Common myeloid progenitor, CD34-positive (primary cell): ENCODE measurements around the gene PGP.

Experiments used
- CTCF ChIA-PET: fragments of 350-600 bp; sonication (Branson Sonifier 250); formaldehyde crosslinking; loops from one replicate; lab custom pipeline; 2021; ENCODE audit warnings: antibody characterized with exemption; lab: Charles Lee
- POLR2A ChIA-PET: fragments of 350-600 bp; sonication (Branson Sonifier 250); formaldehyde crosslinking; loops from one replicate; lab custom pipeline; 2021; ENCODE audit warnings: antibody characterized with exemption; lab: Charles Lee
- DNase-seq, 3 donors: peaks; one replicate each; pipeline versions ENCODE4 v3.0.0 to v3.0.0-alpha.2; 2013
- H3K27ac ChIP-seq, 2 experiments: 1 replicate in 1 of 2; 2 replicates in 1 of 2; pipeline ENCODE4 v1.7.0; 2013; ENCODE audit warnings: inconsistent platforms in 2 of 2, low read length in 2 of 2, mild to moderate bottlenecking in 2 of 2, low read depth in 1 of 2, moderate library complexity in 1 of 2; ENCODE audit not compliant: severe bottlenecking in 2 of 2, insufficient read depth in 1 of 2, poor library complexity in 1 of 2
- H3K27me3 ChIP-seq, 5 experiments: replicated peaks in 2 of 5; 1 replicate in 3 of 5; 2 replicates in 2 of 5; pipeline versions ENCODE4 v1.6.1 to v1.7.0; 2013; ENCODE audit warnings: low read length in 4 of 5, mild to moderate bottlenecking in 2 of 5, moderate library complexity in 2 of 5, inconsistent platforms in 1 of 5; ENCODE audit not compliant: insufficient read depth in 5 of 5, control insufficient read depth in 4 of 5
- H3K36me3 ChIP-seq, 4 experiments: 1 replicate in 2 of 4; 2 replicates in 2 of 4; pipeline versions ENCODE4 v1.6.1 to v1.7.0; 2013; ENCODE audit warnings: low read length in 3 of 4, control low read depth in 1 of 4, mild to moderate bottlenecking in 1 of 4; ENCODE audit not compliant: control insufficient read depth in 4 of 4, insufficient read depth in 4 of 4
- H3K4me1 ChIP-seq, 4 experiments: 1 replicate in 3 of 4; 2 replicates in 1 of 4; pipeline versions ENCODE4 v1.6.1 to v1.7.1; 2013; ENCODE audit warnings: low read length in 3 of 4, mild to moderate bottlenecking in 3 of 4, control low read depth in 1 of 4, inconsistent platforms in 1 of 4, moderate library complexity in 1 of 4; ENCODE audit not compliant: control insufficient read depth in 4 of 4, insufficient read depth in 4 of 4; ENCODE audit errors: control extremely low read depth in 1 of 4
- H3K4me3 ChIP-seq, 7 experiments: 1 replicate in 4 of 7; 2 replicates in 3 of 7; pipeline versions ENCODE4 v1.5.1 to v1.7.0; 2013; ENCODE audit warnings: mild to moderate bottlenecking in 7 of 7, low read length in 6 of 7, moderate library complexity in 6 of 7, inconsistent platforms in 2 of 7, low read depth in 2 of 7, control low read depth in 1 of 7; ENCODE audit not compliant: insufficient read depth in 4 of 7, control insufficient read depth in 1 of 7; ENCODE audit errors: extremely low read depth in 1 of 7
- H3K9me3 ChIP-seq, 5 experiments: 1 replicate in 4 of 5; 2 replicates in 1 of 5; pipeline versions ENCODE4 v1.6.1 to v1.7.1; 2013; ENCODE audit warnings: low read length in 4 of 5, mild to moderate bottlenecking in 2 of 5, inconsistent platforms in 1 of 5, low read depth in 1 of 5, moderate library complexity in 1 of 5; ENCODE audit not compliant: control insufficient read depth in 4 of 5, insufficient read depth in 2 of 5; ENCODE audit errors: control extremely low read depth in 1 of 5
- WGBS: methylation state at CpG from one replicate; pipeline ENCODE4 v1.1.5; 2013; ENCODE audit not compliant: insufficient coverage; 5-methylcytosine and 5-hydroxymethylcytosine counted together

Gene PGP

GRCh38 chr16:2196162-2196980 lies 18.3 kb downstream of the PGP start, which contains the start of gene CASKIN1:
TSS of gene CASKIN1 (minus strand) at chr16:2196605. CDS start at chr16:2196432, 173 bp downstream.
- no peaks in the 10 kb centered on the region for H3K36me3 ChIP-seq
- H3K27ac ChIP-seq = no peak within 1 kb of the TSS
- DNase-seq = peak in 2 of 3 donors; percentile 44 to 54
- H3K4me1 ChIP-seq = peaks cover 0 to 16% (median 11%) of the 10 kb centered on the region in 4 experiments
- no peaks in the 10 kb centered on the region for H3K9me3 ChIP-seq
- WGBS = 0% methylated on average over 64 of the region's 129 CpGs
- ChIA-PET POLR2A (interaction anchor here (1.0 kb wide), 1 partner anchor 54 kb away, joined by 3 read pairs; no protein-coding TSS in a partner anchor), CTCF (no interaction called here)
- peaks cover 8 to 61% (median 28%) of the 10 kb centered on the region in 5 experiments for H3K27me3 ChIP-seq
- peak within 1 kb of the TSS in 5 of 7 experiments; percentile 19 to 55 (median 43) for H3K4me3 ChIP-seq

GRCh38 chr16:2195322-2196161 lies 19.1 kb downstream of the PGP start:
- peaks cover 8 to 61% (median 28%) of the 10 kb centered on the region in 5 experiments for H3K27me3 ChIP-seq
- WGBS = 1% methylated on average over 32 of the region's 49 CpGs
- peaks cover 0 to 16% (median 11%) of the 10 kb centered on the region in 4 experiments for H3K4me1 ChIP-seq
- no peaks in the 10 kb centered on the region for H3K9me3 ChIP-seq
- H3K4me3 ChIP-seq = peak overlapping the region in 4 of 7 experiments; percentile 36 to 55 (median 46)
- peak in 1 of 3 donors; percentile 18 for DNase-seq
- CTCF ChIA-PET = interaction anchor here (1.4 to 2.6 kb wide), 4 partner anchors 8 to 234 kb away, joined by 3 to 8 read pairs (median 6); partner anchors contain the start of genes CCNF and ECI1
- POLR2A ChIA-PET = interaction anchor here (0.9 to 1.0 kb wide), 2 partner anchors 40 to 55 kb away, joined by 3 read pairs; partner anchors contain the start of gene TRAF7
- no peak overlapping the region for H3K27ac ChIP-seq
- H3K36me3 ChIP-seq = no peaks in the 10 kb centered on the region

GRCh38 chr16:2194852-2195321 lies 19.8 kb downstream of the PGP start:
- peak; percentile 40 to 69 (median 64) for DNase-seq
- 42% methylated on average over 5 of the region's 10 CpGs for WGBS
- peaks cover 8 to 61% (median 23%) of the 10 kb centered on the region in 5 experiments for H3K27me3 ChIP-seq
- peaks cover 0 to 16% (median 11%) of the 10 kb centered on the region in 4 experiments for H3K4me1 ChIP-seq
- H3K4me3 ChIP-seq = peak overlapping the region in 2 of 7 experiments; percentile 6 to 19
- H3K36me3 ChIP-seq = no peaks in the 10 kb centered on the region
- H3K27ac ChIP-seq = no peak overlapping the region
- ChIA-PET CTCF (interaction anchor here (0.8 to 2.6 kb wide), 9 partner anchors 9 to 342 kb away, joined by 3 to 8 read pairs (median 5); partner anchors contain the start of genes CCNF and ECI1), POLR2A (interaction anchor here (0.9 kb wide), 1 partner anchor 39 kb away, joined by 3 read pairs; the partner anchor contains the start of gene TRAF7)
- no peaks in the 10 kb centered on the region for H3K9me3 ChIP-seq

GRCh38 chr16:2194166-2194834 lies 20.3 kb downstream of the PGP start:
- Histone ChIP-seq H3K27ac (no peak overlapping the region), H3K4me1 (peaks cover 0 to 16% (median 11%) of the 10 kb centered on the region in 4 experiments), H3K4me3 (no peak overlapping the region), H3K36me3 (no peaks in the 10 kb centered on the region), H3K9me3 (no peaks in the 10 kb centered on the region), H3K27me3 (peaks cover 8 to 58% (median 23%) of the 10 kb centered on the region in 5 experiments)
- CTCF ChIA-PET = interaction anchor here (0.8 to 2.6 kb wide), 9 partner anchors 9 to 343 kb away, joined by 3 to 8 read pairs (median 5); partner anchors contain the start of genes CCNF and ECI1
- DNase-seq = peak in 2 of 3 donors; percentile 42 to 55
- POLR2A ChIA-PET = no interaction called here
- WGBS = 81% methylated on average over 14 of the region's 16 CpGs

- DNase-seq = no peak
- Histone ChIP-seq H3K9me3 (no peaks in the 10 kb centered on the region), H3K36me3 (no peaks in the 10 kb centered on the region), H3K4me1 (peaks cover 0 to 13% (median 11%) of the 10 kb centered on the region in 4 experiments), H3K4me3 (no peak overlapping the region), H3K27me3 (peaks cover 0 to 31% (median 16%) of the 10 kb centered on the region in 5 experiments), H3K27ac (no peak overlapping the region)
- WGBS = 97% methylated on average over 10 of the region's 11 CpGs
- POLR2A ChIA-PET = interaction anchor here (0.6 kb wide), 1 partner anchor 13 kb away, joined by 3 read pairs; no protein-coding TSS in a partner anchor
- CTCF ChIA-PET = interaction anchor here (0.8 kb wide), 1 partner anchor 14 kb away, joined by 3 read pairs; no protein-coding TSS in a partner anchor
These were observed 23.3 kb downstream of the PGP start for GRCh38 chr16:2191446-2191706.
